HG02943 (cell line): ENCODE results near the gene SAPCD1.
"Not testable (repeated sequence)": the region's sequence is repeated elsewhere in the genome, so short reads cannot be mapped to it uniquely, and the experiment has no call there.

Experiments used
- ATAC-seq: cut with Tn5 transposase; IDR thresholded peaks from one replicate; pipeline ENCODE4 v1.9.1; 2021; ENCODE audit warnings: mild to moderate bottlenecking, low read depth, moderate library complexity; ENCODE audit not compliant: unreplicated experiment

The SAPCD1 gene

GRCh38 chr6:31795616-31796298 lies 33.3 kb downstream of the SAPCD1 start, which contains the start of gene VARS1:
VARS1 (minus strand) TSS chr6:31795752; CDS start chr6:31795217, 535 bp downstream.
- peak; percentile 73 for ATAC-seq

DNA sequence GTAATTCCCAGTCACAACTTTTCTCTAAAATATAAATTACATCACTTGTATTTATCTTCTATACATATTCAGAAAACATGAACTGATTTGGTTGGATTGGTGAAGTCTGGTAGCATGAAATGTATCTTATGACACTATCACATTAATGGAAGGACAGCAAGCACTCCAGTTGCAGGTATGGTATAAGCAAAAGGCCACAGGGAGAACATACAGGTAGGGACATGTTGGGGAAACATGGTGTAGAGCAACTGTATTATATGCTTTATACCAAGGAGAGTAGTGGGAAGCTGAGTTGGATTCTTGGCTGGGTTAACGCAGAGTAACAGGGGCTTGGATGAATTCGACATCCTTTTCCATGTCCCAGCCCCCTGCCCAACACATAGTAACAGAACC lies 34.5 kb downstream of the SAPCD1 start:
- no peak for ATAC-seq

DNA sequence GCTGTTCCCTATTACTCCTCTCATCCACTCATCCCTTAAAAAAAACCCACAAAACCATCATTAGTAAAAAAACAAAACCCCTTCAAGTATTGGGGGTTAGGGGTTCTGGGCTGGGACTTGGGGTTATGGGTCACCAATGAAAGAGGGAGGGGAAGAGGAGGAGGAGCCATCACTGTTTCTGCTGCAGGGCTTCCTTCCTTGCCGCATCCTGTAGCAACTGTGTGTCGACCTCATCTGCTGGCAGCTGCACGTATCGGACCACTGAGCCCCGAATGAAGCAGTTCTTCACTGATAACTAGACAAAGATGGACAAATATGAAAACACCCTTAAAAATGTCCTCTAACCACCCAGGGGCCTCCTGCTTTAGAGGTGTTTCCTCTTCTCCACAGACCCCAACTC lies 35.1 kb downstream of the SAPCD1 start:
- no peak for ATAC-seq

DNA sequence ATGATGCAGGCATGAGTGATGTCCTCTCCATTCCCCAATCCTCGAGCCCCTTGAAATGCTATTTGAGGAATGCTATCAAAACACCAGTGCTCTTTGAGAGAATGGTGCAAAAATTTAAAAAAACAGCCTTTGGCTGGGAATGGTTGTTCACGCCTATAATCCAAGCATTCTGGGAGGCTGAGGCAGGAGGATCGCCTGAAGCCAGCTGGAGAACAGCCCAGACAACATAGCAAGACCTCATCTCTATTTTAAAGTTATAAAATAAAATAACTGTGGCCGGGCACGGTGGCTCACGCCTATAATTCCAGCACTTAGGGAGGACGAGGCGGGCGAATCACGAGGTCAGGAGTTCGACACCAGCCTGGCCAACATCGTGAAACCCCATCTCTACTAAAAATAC lies 37.3 kb downstream of the SAPCD1 start:
- ATAC-seq, result no peak

- not testable (repeated sequence) for ATAC-seq
Measured at GRCh38 chr6:31801031-31801927, 38.8 kb downstream of the SAPCD1 start.

DNA sequence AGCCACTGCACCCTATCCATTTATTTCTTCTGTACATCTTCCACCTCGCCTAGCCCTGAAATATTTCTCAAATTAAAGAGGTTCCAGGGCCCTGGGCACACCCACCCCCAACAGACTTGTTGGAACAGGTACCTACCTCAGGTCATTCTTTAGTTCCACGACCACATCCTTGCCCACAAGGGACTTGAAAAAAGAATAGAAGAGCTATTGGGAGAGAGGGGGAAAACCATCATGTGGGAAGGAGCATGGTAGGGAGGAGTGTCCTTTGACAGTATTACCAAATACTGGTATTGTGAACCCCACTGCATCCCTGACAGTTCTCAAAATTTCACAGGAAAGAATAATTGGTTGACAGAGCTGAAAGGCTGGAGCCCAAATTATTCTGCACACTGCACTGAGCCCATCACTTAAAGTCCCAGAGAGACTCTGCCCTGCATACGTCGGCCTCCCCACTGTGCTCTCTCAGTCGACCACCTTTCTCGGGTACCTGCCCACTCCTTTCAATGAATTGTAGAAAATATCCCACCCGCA lies 43.5 kb downstream of the SAPCD1 start:
- peak; percentile 20 for ATAC-seq

GRCh38 chr6:31806470-31807272 lies 44.2 kb downstream of the SAPCD1 start, which contains the start of gene LSM2:
LSM2 (minus strand) TSS chr6:31806966; CDS start chr6:31806757, 209 bp downstream.
- peak; percentile 88 for ATAC-seq

GRCh38 chr6:31808599-31808998 lies 46.1 kb downstream of the SAPCD1 start:
- ATAC-seq, result not testable (repeated sequence)

DNA sequence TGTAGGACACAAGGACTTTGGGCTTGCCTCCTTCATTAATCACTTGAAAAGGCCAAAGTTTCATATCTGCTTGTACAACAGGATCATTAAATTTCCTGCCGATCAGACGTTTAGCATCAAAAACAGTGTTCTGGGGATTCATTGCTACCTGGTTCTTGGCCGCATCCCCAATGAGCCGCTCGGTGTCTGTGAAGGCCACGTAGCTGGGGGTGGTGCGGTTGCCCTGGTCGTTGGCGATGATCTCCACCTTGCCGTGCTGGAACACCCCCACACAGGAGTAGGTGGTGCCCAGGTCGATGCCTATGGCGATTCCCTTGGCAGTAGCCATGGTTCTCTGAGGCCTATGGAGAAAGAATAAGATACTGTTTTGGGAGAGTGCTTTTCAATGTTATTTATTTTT lies 49.2 kb downstream of the SAPCD1 start:
- ATAC-seq, result no peak

DNA sequence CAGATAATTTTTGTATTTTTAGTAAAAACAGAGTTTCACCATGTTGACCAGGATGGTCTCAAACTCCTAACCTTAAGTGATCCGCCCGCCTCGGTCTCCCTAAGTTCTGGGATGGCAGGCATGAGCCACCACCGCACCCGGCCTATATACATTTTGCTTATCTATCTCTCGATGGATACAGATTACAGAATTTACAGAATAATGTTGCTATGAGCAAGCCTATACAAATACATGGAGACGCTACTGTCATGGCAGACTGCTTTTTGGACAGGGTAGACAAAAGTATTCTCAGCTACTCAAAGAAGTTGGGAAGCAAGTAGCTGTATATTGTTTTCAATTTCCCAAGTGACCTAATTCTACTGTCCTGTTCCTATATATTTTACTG lies 51.0 kb downstream of the SAPCD1 start:
- no peak for ATAC-seq
